Panc1 (cell line): Measurements from ENCODE around the gene ACACB. TPM values are rescaled to one million over a fixed set of nuclear protein-coding genes. Genes with fewer than 3 reads are reported as not detected.

Source experiments
- ATAC-seq: fragments of 200-7000 bp; cut with Tn5 transposase; 2 replicates; pipeline ENCODE4 v1.9.1; 2020; ENCODE audit warnings: mild to moderate bottlenecking, moderate library complexity
- BruUV-seq: library from RNA; stranded (reverse); fragments of 400-500 nt; replicated peaks from 2 replicates; lab custom pipeline; 2021; lab: Mats Ljungman, UMichigan
- CTCF ChIA-PET: fragments of 300-600 bp; sonication (Branson Sonifier 250); formaldehyde crosslinking; loops from one replicate; lab custom pipeline; 2022; ENCODE audit warnings: antibody characterized with exemption; lab: Charles Lee
- POLR2A ChIA-PET: fragments of 300-600 bp; sonication (Branson Sonifier 250); formaldehyde crosslinking; loops from one replicate; lab custom pipeline; 2022; ENCODE audit warnings: antibody characterized with exemption; lab: Charles Lee
- DNase-seq: peaks from one replicate; pipeline ENCODE4 v3.0.0-alpha.2; 2010; ENCODE audit warnings: low read depth, low spot score
- H3K27ac ChIP-seq: 2 replicates; pipeline ENCODE4 v1.5.1; 2011; ENCODE audit warnings: mild to moderate bottlenecking, low read length, inconsistent platforms
- H3K27me3 ChIP-seq: fragments of 200-500 bp; sonication (Bioruptor generic); 2 replicates; pipeline ENCODE4 v1.6.0; 2014; ENCODE audit warnings: low read length, inconsistent platforms; ENCODE audit not compliant: control insufficient read depth, insufficient read depth
- H3K36me3 ChIP-seq: fragments of 200-500 bp; sonication (Bioruptor generic); 2 replicates; pipeline ENCODE4 v1.5.1; 2014; ENCODE audit warnings: inconsistent platforms, mild to moderate bottlenecking, low read length, moderate library complexity; ENCODE audit not compliant: control insufficient read depth, insufficient read depth
- H3K4me1 ChIP-seq: 2 replicates; pipeline ENCODE4 v1.5.1; 2011; ENCODE audit warnings: inconsistent platforms, mild to moderate bottlenecking, low read length, moderate library complexity; ENCODE audit not compliant: control insufficient read depth, insufficient read depth
- H3K4me3 ChIP-seq, 2 experiments: 2 replicates each; pipeline ENCODE4 v1.5.1; 2011 to 2012; ENCODE audit warnings: low read depth in 2 of 2, low read length in 2 of 2, mild to moderate bottlenecking in 2 of 2, inconsistent platforms in 1 of 2, moderate library complexity in 1 of 2
- H3K9me3 ChIP-seq: fragments of 200-500 bp; sonication (Bioruptor generic); 2 replicates; pipeline ENCODE4 v1.5.1; 2014; ENCODE audit warnings: low read depth, mild to moderate bottlenecking, inconsistent platforms, low read length, moderate library complexity; ENCODE audit not compliant: control insufficient read depth, insufficient read depth
- POLR2AphosphoS5 ChIP-seq: IDR thresholded peaks from 2 replicates; pipeline ENCODE4 v1.6.1; 2012; ENCODE audit warnings: mild to moderate bottlenecking, low read depth, low read length, moderate library complexity
- SIN3A ChIP-seq: IDR thresholded peaks from 2 replicates; pipeline ENCODE4 v1.6.1; 2012; ENCODE audit warnings: low read depth, mild to moderate bottlenecking, low read length, moderate library complexity, borderline replicate concordance; ENCODE audit not compliant: insufficient read depth
- TCF7L2 ChIP-seq: IDR thresholded peaks from 2 replicates; pipeline ENCODE4 v1.6.1; 2011; ENCODE audit warnings: mild to moderate bottlenecking, low read depth, low read length, inconsistent platforms
- in situ Hi-C: cut with HindIII; loops from 2 replicates; pipeline ENCODE4 v1.10.0; 2016; ENCODE audit warnings: low sequenced_read_pairs, low pct_unique_long_range_greater_than_20kb
- intact Hi-C: fragments of 100-400 bp; cut with micrococcal nuclease; formaldehyde crosslinking; loops from one replicate; pipeline ENCODE4 v1.10.0; 2022; ENCODE audit not compliant: unreplicated experiment
- total RNA-seq: library from RNA; stranded (reverse); gene quantifications from one replicate; pipeline ENCODE4 v1.2.1, GENCODE V29; 2021; ENCODE audit not compliant: unreplicated experiment
- TF ChIP-seq, protein P1 (sequence below): fragments of 450-650 bp; IDR thresholded peaks from 2 replicates; pipeline ENCODE4 v1.5.1; 2017; ENCODE audit warnings: mild to moderate bottlenecking
- TF ChIP-seq, protein P2 (sequence below), 2 experiments: IDR thresholded peaks; 2 replicates each; pipeline ENCODE4 v1.6.1; 2011 to 2012; ENCODE audit warnings: low read depth in 2 of 2, control low read depth in 1 of 2, low read length in 1 of 2, mild to moderate bottlenecking in 1 of 2, moderate library complexity in 1 of 2; ENCODE audit not compliant: insufficient read depth in 1 of 2

Gene ACACB
- total RNA-seq, 1 experiment from 2014 or later: 12.3 TPM

DNA sequence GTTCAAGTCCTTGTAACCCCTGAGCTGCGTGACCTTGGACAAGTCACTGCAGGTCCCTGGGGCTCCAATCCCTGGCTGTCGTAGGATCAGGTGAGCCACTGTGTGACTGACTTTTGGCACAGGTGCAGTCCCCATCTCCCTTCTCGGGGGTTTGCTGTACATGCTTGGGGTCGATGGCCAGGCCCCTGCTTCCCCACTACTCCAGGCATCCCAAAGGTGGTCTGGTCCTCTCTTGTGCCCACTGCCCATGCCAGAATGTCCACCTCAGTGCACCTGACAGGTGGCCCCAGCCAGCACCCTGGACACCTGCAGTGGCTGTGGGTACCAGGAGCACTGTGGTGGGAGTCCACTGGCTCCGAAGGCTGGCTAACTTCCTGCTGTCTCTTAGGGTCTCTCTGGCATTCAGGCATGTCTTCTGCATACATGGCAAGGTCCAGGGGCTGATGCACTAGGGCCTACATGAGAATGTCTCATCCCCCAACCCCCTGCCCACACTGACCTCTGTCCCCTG is 178.0 kb downstream of the ACACB start:
- no peak for TF ChIP-seq TCF7L2
- TF ChIP-seq, protein P1, sequence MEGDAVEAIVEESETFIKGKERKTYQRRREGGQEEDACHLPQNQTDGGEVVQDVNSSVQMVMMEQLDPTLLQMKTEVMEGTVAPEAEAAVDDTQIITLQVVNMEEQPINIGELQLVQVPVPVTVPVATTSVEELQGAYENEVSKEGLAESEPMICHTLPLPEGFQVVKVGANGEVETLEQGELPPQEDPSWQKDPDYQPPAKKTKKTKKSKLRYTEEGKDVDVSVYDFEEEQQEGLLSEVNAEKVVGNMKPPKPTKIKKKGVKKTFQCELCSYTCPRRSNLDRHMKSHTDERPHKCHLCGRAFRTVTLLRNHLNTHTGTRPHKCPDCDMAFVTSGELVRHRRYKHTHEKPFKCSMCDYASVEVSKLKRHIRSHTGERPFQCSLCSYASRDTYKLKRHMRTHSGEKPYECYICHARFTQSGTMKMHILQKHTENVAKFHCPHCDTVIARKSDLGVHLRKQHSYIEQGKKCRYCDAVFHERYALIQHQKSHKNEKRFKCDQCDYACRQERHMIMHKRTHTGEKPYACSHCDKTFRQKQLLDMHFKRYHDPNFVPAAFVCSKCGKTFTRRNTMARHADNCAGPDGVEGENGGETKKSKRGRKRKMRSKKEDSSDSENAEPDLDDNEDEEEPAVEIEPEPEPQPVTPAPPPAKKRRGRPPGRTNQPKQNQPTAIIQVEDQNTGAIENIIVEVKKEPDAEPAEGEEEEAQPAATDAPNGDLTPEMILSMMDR: no peak
- TF ChIP-seq POLR2AphosphoS5: no peak
- TF ChIP-seq SIN3A: no peak
- TF ChIP-seq, protein P2, sequence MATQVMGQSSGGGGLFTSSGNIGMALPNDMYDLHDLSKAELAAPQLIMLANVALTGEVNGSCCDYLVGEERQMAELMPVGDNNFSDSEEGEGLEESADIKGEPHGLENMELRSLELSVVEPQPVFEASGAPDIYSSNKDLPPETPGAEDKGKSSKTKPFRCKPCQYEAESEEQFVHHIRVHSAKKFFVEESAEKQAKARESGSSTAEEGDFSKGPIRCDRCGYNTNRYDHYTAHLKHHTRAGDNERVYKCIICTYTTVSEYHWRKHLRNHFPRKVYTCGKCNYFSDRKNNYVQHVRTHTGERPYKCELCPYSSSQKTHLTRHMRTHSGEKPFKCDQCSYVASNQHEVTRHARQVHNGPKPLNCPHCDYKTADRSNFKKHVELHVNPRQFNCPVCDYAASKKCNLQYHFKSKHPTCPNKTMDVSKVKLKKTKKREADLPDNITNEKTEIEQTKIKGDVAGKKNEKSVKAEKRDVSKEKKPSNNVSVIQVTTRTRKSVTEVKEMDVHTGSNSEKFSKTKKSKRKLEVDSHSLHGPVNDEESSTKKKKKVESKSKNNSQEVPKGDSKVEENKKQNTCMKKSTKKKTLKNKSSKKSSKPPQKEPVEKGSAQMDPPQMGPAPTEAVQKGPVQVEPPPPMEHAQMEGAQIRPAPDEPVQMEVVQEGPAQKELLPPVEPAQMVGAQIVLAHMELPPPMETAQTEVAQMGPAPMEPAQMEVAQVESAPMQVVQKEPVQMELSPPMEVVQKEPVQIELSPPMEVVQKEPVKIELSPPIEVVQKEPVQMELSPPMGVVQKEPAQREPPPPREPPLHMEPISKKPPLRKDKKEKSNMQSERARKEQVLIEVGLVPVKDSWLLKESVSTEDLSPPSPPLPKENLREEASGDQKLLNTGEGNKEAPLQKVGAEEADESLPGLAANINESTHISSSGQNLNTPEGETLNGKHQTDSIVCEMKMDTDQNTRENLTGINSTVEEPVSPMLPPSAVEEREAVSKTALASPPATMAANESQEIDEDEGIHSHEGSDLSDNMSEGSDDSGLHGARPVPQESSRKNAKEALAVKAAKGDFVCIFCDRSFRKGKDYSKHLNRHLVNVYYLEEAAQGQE (IDR thresholded peaks at IDR 0.05; ENCODE audit: insufficient read depth in 1 of 2, low read depth in 2 of 2, low read length in 1 of 2): no peak
- ATAC-seq (no peak), DNase-seq (no peak)
- intact Hi-C loops: no loop called here
- Histone ChIP-seq H3K27me3 (no peaks in the 10 kb centered on the region), H3K4me3 (no peak overlapping the region), H3K27ac (no peak overlapping the region), H3K9me3 (no peaks in the 10 kb centered on the region), H3K36me3 (no peaks in the 10 kb centered on the region), H3K4me1 (peaks cover 3% of the 10 kb centered on the region; the same call in 1 of the 2 replicates)
- ChIA-PET POLR2A (no interaction called here), CTCF (no interaction called here)
- in situ Hi-C loops: no loop called here
- no TSS peak for BruUV-seq

DNA sequence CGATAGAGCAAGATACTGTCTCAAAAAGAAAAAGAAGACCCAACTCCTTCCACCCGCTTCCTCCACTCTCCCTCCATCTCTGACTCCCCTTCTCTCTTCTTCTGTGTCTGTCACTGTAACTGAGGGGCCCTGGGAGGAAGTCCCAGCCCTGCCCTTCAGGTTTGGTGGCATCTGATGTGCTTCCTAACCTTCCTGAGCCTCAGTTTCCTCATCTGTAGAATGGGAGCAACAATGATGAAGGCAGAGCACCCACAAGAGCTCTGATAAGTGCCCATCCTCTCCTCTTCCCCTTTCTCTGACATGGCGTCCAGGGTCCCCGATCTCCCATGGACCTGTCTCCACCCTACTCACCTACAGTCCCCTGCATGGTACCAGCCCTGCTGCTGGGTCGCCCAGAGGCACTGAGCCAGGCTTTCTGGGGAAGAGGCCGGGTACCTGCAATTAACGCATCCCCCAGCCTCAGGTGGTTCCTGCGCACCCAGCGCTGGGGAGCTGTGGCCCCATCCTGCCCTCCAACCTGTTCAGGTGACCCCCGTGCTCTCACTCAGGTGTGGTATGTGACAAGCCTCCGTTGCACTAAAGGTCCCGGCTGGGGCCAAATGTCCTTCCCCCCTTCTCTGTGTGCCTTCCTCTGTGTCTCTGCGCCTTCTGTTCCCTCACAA is 179.5 kb downstream of the ACACB start:
- peaks cover 3% of the 10 kb centered on the region; the same call in 1 of the 2 replicates for H3K4me1 ChIP-seq
- BruUV-seq: no TSS peak
- ATAC-seq (no peak), DNase-seq (no peak)
- H3K27ac ChIP-seq: no peak overlapping the region
- H3K9me3 ChIP-seq: no peaks in the 10 kb centered on the region
- TF ChIP-seq SIN3A (no peak), TCF7L2 (no peak), POLR2AphosphoS5 (no peak)
- TF ChIP-seq, protein P2 (IDR thresholded peaks at IDR 0.05; ENCODE audit: insufficient read depth in 1 of 2, low read depth in 2 of 2, low read length in 1 of 2): no peak
- TF ChIP-seq, protein P1: no peak
- in situ Hi-C loops: no loop called here
- no peaks in the 10 kb centered on the region for H3K36me3 ChIP-seq
- intact Hi-C loops: no loop called here
- H3K27me3 ChIP-seq: no peaks in the 10 kb centered on the region
- H3K4me3 ChIP-seq: no peak overlapping the region
- POLR2A ChIA-PET: no interaction called here
- CTCF ChIA-PET: no interaction called here
